Measurements from ENCODE around the gene C1orf198. TPM values are rescaled to one million over a fixed set of nuclear protein-coding genes. Genes with fewer than 3 reads are reported as not detected.

C1orf198 gene
- polyA plus RNA-seq, 2 of the 4 experiments (the other 2 are of a cell fraction): 12.0 to 20.4 TPM

DNA sequence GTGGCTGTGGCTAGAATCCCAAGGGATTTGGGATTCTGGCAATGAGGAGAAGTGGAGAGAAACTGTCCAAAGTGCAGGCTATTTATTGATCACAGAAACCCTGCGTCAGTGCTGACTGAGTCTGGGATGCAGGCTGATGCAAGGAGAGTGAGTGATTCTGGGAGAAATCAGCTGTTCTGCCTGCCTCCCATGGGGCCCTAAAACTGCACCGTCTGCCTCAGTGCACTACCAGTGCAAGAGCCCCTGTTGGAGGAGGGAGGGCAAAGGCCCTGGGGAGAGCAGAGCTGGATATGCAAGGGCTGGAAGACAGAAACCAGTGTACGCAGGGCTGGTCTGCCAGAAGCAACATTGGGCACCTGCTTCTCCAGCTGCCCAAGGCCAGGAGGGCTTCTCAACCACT lies 42.6 kb downstream of the C1orf198 start:
- H3K4me2 ChIP-seq: peak overlapping the region; percentile 62
- FAIRE-seq: no peak
- H3K9me3 ChIP-seq: no peaks in the 10 kb centered on the region
- H3K27ac ChIP-seq: peak overlapping the region in 1 of 2 experiments; percentile 29; a peak in 2 of 6 replicates
- H3K4me3 ChIP-seq: no peak overlapping the region
- DNase-seq (ENCODE audit: low read depth in 1 of 2, low spot score in 1 of 2): no peak
- WGBS (ENCODE audit: missing lambda C conversion rate): 81% methylated on average over 3 of the region's 3 CpGs
- ATAC-seq: no peak
- ChIA-PET POLR2A (no interaction called here), CTCF (interaction anchor here (1.0 kb wide), 1 partner anchor 153 kb away, joined by 3 read pairs; the partner anchor contains the start of gene TTC13)
- peaks cover 18% of the 10 kb centered on the region for H3K4me1 ChIP-seq
- no peak for TF ChIP-seq CHD4 (IDR thresholded peaks at IDR 0.05; ENCODE audit: borderline replicate concordance)
- no peak for TF ChIP-seq MAFK (IDR thresholded peaks at IDR 0.05; ENCODE audit: partially characterized antibody)
- TF ChIP-seq PHF8 (IDR thresholded peaks at IDR 0.05; ENCODE audit: borderline replicate concordance, low read depth): no peak
- TF ChIP-seq RCOR1 (IDR thresholded peaks at IDR 0.05; ENCODE audit: low read depth, low read length): no peak
- TF ChIP-seq ZNF302 (CRISPR knock-in tag; IDR thresholded peaks at IDR 0.05): no peak
- no peak for TF ChIP-seq TFCP2L1 (CRISPR knock-in tag; IDR thresholded peaks at IDR 0.05)
- TF ChIP-seq NR3C1 (IDR thresholded peaks at IDR 0.05): no peak
- TF ChIP-seq SREBF2 (IDR thresholded peaks at IDR 0.05): no peak
- TF ChIP-seq, protein P1, sequence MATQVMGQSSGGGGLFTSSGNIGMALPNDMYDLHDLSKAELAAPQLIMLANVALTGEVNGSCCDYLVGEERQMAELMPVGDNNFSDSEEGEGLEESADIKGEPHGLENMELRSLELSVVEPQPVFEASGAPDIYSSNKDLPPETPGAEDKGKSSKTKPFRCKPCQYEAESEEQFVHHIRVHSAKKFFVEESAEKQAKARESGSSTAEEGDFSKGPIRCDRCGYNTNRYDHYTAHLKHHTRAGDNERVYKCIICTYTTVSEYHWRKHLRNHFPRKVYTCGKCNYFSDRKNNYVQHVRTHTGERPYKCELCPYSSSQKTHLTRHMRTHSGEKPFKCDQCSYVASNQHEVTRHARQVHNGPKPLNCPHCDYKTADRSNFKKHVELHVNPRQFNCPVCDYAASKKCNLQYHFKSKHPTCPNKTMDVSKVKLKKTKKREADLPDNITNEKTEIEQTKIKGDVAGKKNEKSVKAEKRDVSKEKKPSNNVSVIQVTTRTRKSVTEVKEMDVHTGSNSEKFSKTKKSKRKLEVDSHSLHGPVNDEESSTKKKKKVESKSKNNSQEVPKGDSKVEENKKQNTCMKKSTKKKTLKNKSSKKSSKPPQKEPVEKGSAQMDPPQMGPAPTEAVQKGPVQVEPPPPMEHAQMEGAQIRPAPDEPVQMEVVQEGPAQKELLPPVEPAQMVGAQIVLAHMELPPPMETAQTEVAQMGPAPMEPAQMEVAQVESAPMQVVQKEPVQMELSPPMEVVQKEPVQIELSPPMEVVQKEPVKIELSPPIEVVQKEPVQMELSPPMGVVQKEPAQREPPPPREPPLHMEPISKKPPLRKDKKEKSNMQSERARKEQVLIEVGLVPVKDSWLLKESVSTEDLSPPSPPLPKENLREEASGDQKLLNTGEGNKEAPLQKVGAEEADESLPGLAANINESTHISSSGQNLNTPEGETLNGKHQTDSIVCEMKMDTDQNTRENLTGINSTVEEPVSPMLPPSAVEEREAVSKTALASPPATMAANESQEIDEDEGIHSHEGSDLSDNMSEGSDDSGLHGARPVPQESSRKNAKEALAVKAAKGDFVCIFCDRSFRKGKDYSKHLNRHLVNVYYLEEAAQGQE (IDR thresholded peaks at IDR 0.05): no peak
- TF ChIP-seq JUNB (IDR thresholded peaks at IDR 0.05): no peak
- no peak for TF ChIP-seq ZC3H11A (IDR thresholded peaks at IDR 0.05)
- TF ChIP-seq, protein P2, sequence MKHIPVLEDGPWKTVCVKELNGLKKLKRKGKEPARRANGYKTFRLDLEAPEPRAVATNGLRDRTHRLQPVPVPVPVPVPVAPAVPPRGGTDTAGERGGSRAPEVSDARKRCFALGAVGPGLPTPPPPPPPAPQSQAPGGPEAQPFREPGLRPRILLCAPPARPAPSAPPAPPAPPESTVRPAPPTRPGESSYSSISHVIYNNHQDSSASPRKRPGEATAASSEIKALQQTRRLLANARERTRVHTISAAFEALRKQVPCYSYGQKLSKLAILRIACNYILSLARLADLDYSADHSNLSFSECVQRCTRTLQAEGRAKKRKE (CRISPR knock-in tag; IDR thresholded peaks at IDR 0.05; ENCODE audit: low read depth): no peak
- TF ChIP-seq EHF (CRISPR knock-in tag; IDR thresholded peaks at IDR 0.05): no peak

DNA sequence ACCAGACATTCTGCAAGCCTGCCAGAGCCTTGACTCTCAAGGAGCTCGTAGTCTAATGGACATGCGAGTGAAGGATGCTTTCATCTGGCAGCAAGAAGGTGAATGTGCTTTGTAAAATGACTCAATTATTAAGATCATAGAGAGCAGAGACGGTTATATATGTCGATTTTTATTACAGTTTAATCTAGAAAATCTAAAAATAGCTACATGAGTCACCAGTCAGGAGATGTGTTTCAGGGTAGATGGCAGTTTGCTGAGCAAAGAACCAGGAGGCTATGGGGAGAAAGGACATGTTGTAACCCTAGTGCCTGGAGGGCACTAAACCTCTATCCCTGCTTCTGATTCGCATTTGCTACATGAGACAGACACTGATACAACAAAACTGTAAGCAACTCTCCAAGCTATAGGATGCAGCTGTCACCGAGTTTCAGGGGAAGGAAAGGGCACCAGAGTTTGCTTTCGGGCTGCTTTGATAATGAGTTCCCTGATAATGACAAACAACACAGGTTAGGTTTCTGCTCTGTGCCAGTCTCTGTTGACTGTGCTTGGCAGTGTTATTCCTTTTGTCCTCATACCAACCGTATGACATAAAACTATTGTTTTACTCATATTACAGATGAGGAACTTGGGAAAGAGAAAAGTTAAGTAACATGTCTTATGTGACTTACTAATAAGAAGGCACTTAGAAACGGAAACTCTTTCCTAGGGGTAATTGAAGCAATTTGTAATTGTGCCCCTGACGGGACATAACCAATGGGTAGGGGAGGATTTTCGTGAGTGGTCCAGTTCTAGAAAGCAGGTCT lies 43.2 kb downstream of the C1orf198 start:
- Histone ChIP-seq H3K4me2 (peak overlapping the region; percentile 62), H3K9me3 (no peaks in the 10 kb centered on the region), H3K4me1 (peaks cover 18% of the 10 kb centered on the region), H3K27ac (peak overlapping the region; percentile 44 to 61; a peak in 3 of 6 replicates), H3K4me3 (no peak overlapping the region)
- FAIRE-seq: no peak
- ChIA-PET CTCF (no interaction called here), POLR2A (no interaction called here)
- peak; percentile 33 to 49 for DNase-seq (ENCODE audit: low read depth in 1 of 2, low spot score in 1 of 2)
- WGBS (ENCODE audit: missing lambda C conversion rate): 40% methylated on average over 11 of the region's 11 CpGs
- TF ChIP-seq HOXA7 (CRISPR knock-in tag; IDR thresholded peaks at IDR 0.05) (no peak), JUNB (IDR thresholded peaks at IDR 0.05) (peak; percentile 55; the same call in 1 of the 2 replicates), CHD2 (IDR thresholded peaks at IDR 0.05; ENCODE audit: low read length, partially characterized antibody) (no peak), FOSL2 (IDR thresholded peaks at IDR 0.05) (0 out of 2 replicates have a peak, but pooled peaks have one; percentile 24), FOSL2 (CRISPR knock-in tag; IDR thresholded peaks at IDR 0.05) (peak; percentile 65)
- peak; percentile 71 to 83 for ATAC-seq

DNA sequence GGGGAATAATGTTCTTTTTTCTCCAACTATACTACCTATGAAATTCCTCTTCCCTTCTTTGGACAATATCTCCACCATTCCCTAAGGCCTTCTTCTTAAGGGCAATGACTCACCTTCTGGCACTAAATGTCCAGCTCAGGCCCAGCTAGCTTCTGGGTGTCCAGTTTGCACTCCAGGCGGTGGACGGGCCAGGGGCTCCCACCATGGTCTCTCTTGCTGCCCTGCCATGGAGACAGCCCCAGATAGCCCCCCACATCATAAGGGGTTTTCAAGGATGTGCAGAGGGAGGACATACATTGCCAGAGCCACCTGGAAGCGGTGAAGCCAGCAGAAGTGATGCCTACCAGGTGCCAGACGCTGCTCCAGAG lies 43.8 kb downstream of the C1orf198 start:
- 88% methylated on average over 3 of the region's 4 CpGs for WGBS (ENCODE audit: missing lambda C conversion rate)
- H3K4me3 ChIP-seq: no peak overlapping the region
- peaks cover 18% of the 10 kb centered on the region for H3K4me1 ChIP-seq
- H3K27ac ChIP-seq: peak overlapping the region; percentile 44 to 61; a peak in 3 of 6 replicates
- FAIRE-seq: no peak
- H3K4me2 ChIP-seq: peak overlapping the region; percentile 62
- no peaks in the 10 kb centered on the region for H3K9me3 ChIP-seq
- ChIA-PET POLR2A (no interaction called here), CTCF (no interaction called here)
- DNase-seq (ENCODE audit: low read depth in 1 of 2, low spot score in 1 of 2): no peak
- peak; percentile 26 to 35; a peak in 3 of 6 replicates for ATAC-seq
- TF ChIP-seq TP53 (CRISPR knock-in tag; IDR thresholded peaks at IDR 0.05) (no peak), CHD4 (IDR thresholded peaks at IDR 0.05; ENCODE audit: borderline replicate concordance) (no peak), CBX2 (IDR thresholded peaks at IDR 0.05; ENCODE audit: borderline replicate concordance, low read depth) (no peak), NPAS2 (CRISPR knock-in tag; IDR thresholded peaks at IDR 0.05; ENCODE audit: borderline replicate concordance) (no peak), SREBF2 (IDR thresholded peaks at IDR 0.05) (no peak), MYC (IDR thresholded peaks at IDR 0.05; ENCODE audit: borderline replicate concordance, low read length) (no peak)
- TF ChIP-seq, protein P3, sequence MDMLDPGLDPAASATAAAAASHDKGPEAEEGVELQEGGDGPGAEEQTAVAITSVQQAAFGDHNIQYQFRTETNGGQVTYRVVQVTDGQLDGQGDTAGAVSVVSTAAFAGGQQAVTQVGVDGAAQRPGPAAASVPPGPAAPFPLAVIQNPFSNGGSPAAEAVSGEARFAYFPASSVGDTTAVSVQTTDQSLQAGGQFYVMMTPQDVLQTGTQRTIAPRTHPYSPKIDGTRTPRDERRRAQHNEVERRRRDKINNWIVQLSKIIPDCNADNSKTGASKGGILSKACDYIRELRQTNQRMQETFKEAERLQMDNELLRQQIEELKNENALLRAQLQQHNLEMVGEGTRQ (IDR thresholded peaks at IDR 0.05): no peak
- TF ChIP-seq, protein P4, sequence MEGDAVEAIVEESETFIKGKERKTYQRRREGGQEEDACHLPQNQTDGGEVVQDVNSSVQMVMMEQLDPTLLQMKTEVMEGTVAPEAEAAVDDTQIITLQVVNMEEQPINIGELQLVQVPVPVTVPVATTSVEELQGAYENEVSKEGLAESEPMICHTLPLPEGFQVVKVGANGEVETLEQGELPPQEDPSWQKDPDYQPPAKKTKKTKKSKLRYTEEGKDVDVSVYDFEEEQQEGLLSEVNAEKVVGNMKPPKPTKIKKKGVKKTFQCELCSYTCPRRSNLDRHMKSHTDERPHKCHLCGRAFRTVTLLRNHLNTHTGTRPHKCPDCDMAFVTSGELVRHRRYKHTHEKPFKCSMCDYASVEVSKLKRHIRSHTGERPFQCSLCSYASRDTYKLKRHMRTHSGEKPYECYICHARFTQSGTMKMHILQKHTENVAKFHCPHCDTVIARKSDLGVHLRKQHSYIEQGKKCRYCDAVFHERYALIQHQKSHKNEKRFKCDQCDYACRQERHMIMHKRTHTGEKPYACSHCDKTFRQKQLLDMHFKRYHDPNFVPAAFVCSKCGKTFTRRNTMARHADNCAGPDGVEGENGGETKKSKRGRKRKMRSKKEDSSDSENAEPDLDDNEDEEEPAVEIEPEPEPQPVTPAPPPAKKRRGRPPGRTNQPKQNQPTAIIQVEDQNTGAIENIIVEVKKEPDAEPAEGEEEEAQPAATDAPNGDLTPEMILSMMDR (IDR thresholded peaks at IDR 0.05): no peak
- TF ChIP-seq, protein P5, sequence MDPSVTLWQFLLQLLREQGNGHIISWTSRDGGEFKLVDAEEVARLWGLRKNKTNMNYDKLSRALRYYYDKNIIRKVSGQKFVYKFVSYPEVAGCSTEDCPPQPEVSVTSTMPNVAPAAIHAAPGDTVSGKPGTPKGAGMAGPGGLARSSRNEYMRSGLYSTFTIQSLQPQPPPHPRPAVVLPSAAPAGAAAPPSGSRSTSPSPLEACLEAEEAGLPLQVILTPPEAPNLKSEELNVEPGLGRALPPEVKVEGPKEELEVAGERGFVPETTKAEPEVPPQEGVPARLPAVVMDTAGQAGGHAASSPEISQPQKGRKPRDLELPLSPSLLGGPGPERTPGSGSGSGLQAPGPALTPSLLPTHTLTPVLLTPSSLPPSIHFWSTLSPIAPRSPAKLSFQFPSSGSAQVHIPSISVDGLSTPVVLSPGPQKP (IDR thresholded peaks at IDR 0.05; ENCODE audit: low read depth, low read length): no peak
- TF ChIP-seq, protein P6, sequence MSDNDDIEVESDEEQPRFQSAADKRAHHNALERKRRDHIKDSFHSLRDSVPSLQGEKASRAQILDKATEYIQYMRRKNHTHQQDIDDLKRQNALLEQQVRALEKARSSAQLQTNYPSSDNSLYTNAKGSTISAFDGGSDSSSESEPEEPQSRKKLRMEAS (IDR thresholded peaks at IDR 0.05): no peak
